HT-29 (cell line): Measurements from ENCODE around the gene KCNH3. TPM values are rescaled to one million over a fixed set of nuclear protein-coding genes. Genes with fewer than 3 reads are reported as not detected.

Experiments
- DNase-seq: peaks from one replicate; pipeline ENCODE4 v3.0.0-alpha.2; 2015; ENCODE audit warnings: low spot score
- total RNA-seq: library from RNA; depleted of rRNA; stranded (reverse); fragments of >200 nt; shearing (Covaris generic); gene quantifications from 2 replicates; pipeline ENCODE4 v1.2.3, GENCODE V29; 2014

The KCNH3 gene
- total RNA-seq, 1 experiment from 2014 or later = 0.36 TPM

- DNase-seq = no peak
These were observed 20.3 kb downstream of the KCNH3 start for GRCh38 chr12:49559011-49559675.

DNA sequence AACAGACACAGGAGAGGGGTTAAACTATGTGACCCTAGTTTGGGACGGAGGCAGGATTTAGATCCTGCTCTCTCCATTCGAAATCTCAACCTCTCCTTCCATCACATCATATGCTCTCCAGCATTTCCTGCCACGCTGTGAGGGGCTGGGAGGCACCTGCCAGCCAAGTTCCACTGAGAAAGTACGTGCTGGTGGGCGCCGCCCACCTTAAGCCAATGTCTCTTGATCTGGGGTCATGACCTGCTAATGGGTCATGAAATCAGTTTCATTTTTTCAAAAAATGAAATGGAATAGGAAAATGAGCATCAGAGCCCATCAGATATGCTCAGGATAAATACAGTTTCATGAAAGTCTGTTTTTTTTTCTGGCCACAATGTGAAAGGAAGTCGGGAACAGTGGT is 21.9 kb downstream of the KCNH3 start:
- DNase-seq = no peak

DNA sequence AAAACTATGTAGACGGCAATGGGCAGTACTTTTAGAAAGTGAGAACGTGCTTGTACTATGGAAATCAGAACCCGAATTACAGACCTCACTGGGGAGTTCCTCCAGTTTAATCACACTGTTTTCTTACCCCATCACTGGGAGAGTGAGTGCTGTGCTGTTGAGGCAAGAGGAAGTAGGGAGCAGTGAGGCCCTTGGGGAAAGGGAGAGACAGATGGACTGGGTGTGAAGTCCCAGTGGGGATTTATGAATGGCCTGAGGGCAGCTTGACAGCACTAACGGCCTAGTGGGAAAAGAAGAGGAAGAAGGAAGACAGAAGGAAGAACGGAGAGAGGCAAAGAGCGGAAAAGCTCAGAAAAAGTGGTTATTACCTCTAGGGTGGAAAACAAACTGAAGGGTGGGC is 23.4 kb downstream of the KCNH3 start:
- DNase-seq = no peak

GRCh38 chr12:49562831-49563230 is 24.0 kb downstream of the KCNH3 start:
- DNase-seq = no peak

DNA sequence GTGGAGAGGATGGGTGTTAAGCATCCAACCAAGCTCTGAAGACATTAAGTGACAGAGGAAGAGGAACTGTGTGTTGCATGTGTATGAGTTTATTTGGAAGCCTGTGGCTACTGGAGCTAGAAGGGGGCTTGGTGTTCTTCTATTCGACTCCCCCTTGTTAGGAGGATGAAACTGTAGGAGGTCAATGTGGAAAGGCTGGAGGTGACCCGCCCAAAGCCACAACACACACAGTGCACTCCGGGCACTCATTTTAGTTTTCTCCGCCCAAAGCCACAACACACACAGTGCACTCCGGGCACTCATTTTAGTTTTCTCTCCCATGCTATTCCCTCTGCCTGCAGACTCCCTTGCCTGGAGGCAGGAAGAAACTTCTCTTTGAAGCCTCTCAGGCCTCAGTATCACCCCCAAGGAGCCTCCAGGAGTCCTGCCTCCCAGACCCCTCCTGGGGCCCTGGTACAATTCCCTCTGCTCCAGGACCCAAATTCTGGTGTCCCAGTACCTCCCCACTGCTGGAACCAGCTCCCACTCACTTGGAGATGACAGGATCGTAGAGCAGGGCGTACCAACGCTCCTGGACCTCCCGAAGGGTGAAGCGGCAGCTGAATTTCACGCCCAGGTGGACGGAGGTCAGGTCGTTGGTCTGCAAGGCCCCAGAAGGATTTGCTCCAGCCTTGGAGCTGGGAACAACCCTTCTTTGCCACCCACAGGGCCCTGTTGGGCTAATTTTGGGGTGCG is 25.3 kb downstream of the KCNH3 start:
- no peak for DNase-seq

DNA sequence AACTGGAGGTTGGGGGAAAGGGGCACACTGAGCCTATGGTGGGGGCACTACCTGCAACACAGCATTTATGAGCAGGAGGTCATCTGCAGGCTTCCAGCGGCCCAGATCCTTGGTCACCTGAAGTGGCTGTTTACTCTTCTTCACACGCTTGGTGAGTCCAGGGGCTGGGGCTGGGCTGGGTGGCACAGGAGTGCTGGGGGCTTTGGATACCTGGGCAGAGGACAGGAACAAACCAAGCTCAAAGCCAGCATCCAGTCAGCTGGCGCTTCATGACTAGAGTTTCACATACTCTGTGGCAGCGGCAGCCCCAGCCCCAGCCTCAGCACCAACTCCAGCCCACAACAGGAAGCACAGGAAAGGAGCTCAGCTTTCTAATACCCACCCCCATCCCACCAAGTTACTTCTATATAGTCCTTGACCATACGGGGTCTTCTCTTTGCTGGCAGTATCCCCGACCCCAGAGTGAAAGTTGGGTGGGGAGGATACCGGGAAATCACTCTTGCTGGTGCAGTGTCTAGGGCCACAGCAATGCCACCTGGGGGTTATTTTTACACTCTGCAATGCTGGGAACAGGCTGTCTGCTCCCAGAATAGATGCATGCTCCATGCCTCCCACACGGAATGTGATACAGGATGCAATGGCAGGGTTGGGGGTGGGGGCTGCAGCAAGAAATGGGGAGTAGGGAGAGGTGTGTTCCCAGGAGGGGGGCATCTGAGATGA is 26.0 kb downstream of the KCNH3 start:
- no peak for DNase-seq

DNA sequence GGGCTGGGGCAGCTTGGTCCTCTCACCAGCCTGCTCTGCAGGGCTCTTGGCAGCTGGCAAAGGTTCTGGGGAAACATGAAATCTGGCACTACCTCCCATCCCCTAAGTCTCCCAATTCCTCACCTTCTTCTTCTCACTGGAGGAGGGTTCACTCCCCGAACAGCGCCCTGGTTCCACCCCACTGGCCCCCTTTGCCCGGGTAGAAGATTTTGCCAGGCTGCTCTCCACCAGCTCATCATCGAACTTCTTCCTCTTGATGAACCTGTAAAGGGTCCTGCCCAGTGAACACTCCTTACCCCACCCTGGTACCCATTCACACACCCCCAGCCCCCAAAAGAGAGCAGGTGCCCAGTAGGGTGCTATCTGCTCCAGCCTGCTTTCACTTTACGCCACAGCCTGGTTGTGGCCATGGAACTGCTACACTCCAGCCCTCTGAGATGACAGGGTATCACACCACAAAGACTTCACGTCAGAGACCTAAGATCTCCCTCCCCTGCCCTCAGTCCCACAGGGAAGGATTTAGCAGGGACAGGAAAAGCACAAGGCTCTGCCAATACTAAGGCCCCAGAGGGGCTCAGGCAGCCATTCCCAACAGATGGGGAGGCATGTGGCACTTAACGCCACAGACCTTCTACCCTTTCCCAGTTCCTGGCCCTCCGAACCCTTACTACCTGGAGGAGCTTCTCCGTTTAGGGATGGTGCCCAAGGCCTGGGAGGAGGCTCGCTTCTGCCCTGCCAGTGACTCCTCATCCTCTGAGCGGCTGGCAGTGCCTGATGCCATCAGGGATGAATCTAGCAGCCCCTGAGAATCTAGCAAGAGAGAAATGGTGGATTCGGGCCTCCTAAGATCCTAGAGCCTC is 26.8 kb downstream of the KCNH3 start:
- no peak for DNase-seq

GRCh38 chr12:49566361-49566760 is 27.5 kb downstream of the KCNH3 start:
- no peak for DNase-seq

- DNase-seq = no peak
These were observed 28.4 kb downstream of the KCNH3 start for GRCh38 chr12:49567302-49567610.

GRCh38 chr12:49567611-49568441 is 29.0 kb downstream of the KCNH3 start, which contains the start of gene MCRS1:
TSS of gene MCRS1 (minus strand) at chr12:49568142. CDS start at chr12:49566731, 1,411 bp downstream.
- peak; percentile 94 for DNase-seq

DNA sequence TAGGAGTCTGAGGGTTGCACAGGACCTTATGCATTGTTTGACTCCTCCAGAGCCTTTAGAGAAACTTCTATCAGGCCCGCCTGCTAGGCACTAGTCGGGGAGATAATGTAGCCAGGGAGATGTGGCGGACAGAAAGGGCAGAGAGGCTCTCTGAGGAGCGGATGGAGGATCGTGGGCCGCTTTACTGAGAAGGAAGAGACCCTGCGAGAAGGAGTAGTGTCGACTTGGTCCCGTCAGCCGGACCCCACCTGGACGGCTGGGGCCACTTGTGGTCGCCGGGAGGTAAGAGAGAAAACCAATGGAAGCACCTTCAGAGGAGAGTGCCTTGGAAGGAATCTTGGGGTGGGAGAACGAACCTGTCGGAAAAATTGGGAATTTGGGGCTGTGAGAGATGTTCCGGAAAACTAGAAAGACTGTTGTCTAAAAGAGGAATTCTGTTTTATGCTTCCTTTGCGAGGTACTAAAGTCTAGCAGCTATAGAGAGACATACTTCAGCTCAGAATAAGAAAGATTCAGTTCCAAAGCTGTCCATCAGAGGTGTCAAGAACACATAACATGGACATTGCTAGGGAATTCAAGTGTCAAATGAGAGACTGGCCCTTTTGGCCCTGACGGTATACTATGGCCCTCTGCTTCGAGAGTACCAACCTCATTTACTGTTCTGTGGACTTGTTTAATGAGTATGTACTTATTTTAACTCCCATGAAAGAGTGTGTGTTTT is 29.8 kb downstream of the KCNH3 start:
- peak; percentile 48 for DNase-seq

DNA sequence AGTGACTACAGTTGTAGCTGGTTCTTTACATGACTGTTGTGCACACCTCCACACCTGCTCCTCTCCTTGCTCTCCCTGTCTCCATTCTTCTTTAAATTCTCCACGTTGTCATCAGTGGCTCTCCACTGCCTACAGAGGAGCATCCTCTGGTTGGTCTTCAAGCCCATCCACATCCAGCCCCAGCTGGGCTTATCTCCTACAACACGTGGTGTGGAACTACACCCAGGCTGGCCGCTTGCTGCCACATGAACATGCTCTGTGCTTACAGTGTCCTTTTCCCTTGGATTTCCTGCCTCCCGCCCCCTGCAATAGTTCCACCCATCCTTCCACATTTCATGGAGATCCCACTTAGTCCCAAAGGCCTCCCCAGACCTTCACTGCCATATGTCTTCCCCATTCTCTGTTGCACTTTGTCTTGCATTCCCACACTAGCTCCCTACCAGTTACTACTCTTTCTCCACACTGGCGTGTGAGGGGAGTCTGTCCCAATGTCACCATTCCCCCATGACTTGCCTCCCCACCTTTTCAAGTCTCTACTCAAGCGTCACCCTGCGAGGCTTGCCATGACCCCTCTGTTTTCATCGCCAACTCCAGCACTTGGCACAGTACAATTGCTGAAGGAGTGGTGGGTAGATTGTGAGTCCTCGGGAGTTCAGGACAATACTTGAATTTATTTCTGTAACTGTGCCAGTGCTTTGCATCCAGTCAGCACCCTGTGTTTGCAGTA is 38.9 kb downstream of the KCNH3 start:
- no peak for DNase-seq

DNA sequence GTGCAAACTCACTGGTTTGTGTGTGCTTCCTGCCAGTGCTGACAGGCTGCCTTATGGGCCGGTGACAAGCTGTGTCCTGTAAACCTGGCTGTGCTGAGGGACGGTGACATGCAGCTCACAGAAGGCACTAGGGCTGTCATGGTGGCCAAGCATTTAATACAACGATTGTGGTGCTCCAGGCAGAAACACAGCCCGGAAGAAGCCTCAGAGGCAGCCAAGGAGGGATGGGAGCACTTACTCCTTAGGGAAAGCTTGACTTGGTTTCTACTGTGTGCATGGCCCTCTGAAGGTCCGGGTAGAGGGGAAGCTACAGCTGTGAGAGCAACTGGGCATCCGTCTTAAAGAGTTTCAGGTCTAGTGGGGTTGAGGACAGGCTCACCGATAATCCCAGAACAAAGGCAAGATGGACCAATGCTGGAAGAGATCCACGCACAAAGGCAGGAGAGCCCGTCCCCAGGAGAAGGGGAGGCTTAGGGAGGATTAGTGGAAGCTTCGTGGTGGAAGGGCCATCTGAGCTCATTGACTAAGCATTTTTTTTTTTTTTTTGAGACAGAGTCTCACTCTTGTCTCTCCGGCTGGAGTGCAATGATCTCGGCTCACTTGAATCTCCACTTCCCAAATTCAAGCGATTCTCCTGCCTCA is 39.8 kb downstream of the KCNH3 start:
- no peak for DNase-seq

- peak; percentile 89 for DNase-seq
These were observed 42.0 kb downstream of the KCNH3 start for GRCh38 chr12:49580572-49581535.

DNA sequence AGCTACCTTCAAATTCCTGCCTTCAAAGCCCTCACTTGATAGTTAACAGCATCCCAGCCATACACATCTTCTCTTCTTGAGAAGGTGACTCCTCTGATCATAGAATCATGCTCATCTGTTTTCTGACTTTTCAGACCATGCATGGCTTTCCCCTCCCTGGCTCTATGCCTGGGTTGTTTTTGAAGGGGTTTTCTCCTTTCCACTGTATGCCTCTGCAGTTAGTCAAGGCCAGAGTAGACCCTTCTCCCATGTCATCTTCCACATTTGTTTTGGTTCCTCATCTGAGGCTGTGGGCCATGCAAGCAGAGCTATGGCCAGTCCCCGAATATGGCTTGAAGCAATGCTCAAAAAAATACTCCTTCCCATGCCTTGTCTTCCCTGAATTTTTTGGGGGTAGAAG is 43.4 kb downstream of the KCNH3 start:
- DNase-seq = no peak

DNA sequence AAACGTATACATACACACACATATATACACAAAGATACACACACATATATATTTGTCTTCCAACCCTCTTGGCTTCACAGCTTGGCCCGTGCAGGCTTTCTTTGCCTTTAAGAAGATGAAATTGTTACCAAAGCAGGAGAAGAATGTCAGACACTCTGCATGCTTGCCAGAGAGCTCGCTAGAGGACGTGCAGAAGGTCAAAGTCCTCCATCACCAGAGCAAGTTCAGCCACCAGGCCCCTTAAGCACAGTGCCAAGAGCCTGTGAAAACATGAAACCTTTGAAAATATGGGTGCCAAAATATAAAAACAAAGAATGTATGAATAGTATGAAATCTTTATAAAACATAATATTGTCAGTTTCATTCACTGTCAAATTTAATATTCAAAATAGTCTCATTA is 44.0 kb downstream of the KCNH3 start:
- no peak for DNase-seq

- DNase-seq = no peak
These were observed 44.7 kb downstream of the KCNH3 start for GRCh38 chr12:49583366-49584094.
